Islet of Langerhans (tissue), 1 donor: ENCODE measurements around the gene SELENOT.
"Not testable (repeated sequence)": the region's sequence is repeated elsewhere in the genome, so short reads cannot be mapped to it uniquely, and the experiment has no call there.

Experiments
- FAIRE-seq: peaks from one replicate; lab custom pipeline; 2011; peaks lifted over from hg19 to GRCh38; lab: Jason Lieb, UNC

SELENOT gene

GRCh38 chr3:150607267-150608065, 4.3 kb downstream of the SELENOT start:
- no peak for FAIRE-seq

- no peak for FAIRE-seq
These were observed 6.9 kb downstream of the SELENOT start for GRCh38 chr3:150609988-150610387.

- FAIRE-seq = no peak
These were observed 7.7 kb downstream of the SELENOT start for GRCh38 chr3:150610785-150611184.

GRCh38 chr3:150611666-150612065, 8.5 kb downstream of the SELENOT start:
- no peak for FAIRE-seq

- FAIRE-seq = no peak
These were observed 9.4 kb downstream of the SELENOT start for GRCh38 chr3:150612494-150612893.

GRCh38 chr3:150613034-150613433, 9.9 kb downstream of the SELENOT start:
- peak; percentile 24 for FAIRE-seq

GRCh38 chr3:150613709-150614480, 10.8 kb downstream of the SELENOT start:
- FAIRE-seq = no peak

GRCh38 chr3:150620002-150620689, 17.0 kb downstream of the SELENOT start:
- FAIRE-seq = no peak

- FAIRE-seq = not testable (repeated sequence)
These were observed 19.8 kb downstream of the SELENOT start for GRCh38 chr3:150622955-150623354.

- FAIRE-seq = no peak
These were observed 20.8 kb downstream of the SELENOT start for GRCh38 chr3:150623945-150624344.

- FAIRE-seq = no peak
These were observed 23.2 kb downstream of the SELENOT start for GRCh38 chr3:150626148-150626930.

- FAIRE-seq = no peak
These were observed 24.4 kb downstream of the SELENOT start for GRCh38 chr3:150627557-150627956.

GRCh38 chr3:150631515-150632221, 28.5 kb downstream of the SELENOT start:
- FAIRE-seq = no peak

GRCh38 chr3:150635076-150635475, 32.0 kb downstream of the SELENOT start:
- FAIRE-seq = no peak

GRCh38 chr3:150635526-150635925, 32.4 kb downstream of the SELENOT start:
- no peak for FAIRE-seq

GRCh38 chr3:150636258-150636657, 33.1 kb downstream of the SELENOT start:
- no peak for FAIRE-seq

- FAIRE-seq = no peak
These were observed 36.1 kb downstream of the SELENOT start for GRCh38 chr3:150639262-150639661.

- FAIRE-seq = no peak
These were observed 37.1 kb downstream of the SELENOT start for GRCh38 chr3:150640256-150640655.

GRCh38 chr3:150653110-150653561, 50.0 kb downstream of the SELENOT start:
- no peak for FAIRE-seq

- FAIRE-seq = no peak
These were observed 53.2 kb downstream of the SELENOT start for GRCh38 chr3:150656316-150656715.
